ENCODE measurements around the gene DUS3L.

DUS3L gene

DNA sequence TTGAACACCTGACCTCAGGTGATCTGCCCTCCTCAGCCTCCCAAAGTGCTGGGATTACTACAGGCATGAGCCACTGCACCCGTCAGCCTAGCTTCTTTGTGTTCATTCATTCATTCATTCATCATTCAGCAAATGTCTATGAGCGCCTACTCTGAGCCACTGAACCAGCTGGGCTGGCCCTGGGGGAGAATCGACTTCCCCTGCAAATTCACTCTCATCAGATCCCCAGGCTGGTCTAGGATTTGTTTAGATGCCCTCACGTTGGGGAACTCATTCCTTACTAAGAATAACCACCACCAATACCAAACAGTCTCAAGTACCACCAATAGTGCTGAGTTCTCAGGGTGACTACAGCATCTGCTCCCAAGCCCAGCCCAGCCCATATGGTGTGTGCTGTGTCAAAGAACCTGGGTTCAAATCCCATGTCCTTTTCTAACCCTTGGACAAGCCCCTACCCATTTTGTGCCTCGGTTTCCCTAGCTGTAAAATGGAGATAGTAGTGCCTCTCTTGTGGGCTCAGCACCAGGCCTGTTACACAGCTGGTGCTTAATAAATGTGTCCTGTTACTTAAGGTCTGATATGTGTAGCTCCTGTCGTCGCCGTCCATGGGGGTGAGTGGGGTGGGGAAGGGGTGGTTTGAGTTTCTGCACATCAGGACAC lies 30.7 kb upstream of the DUS3L start:
- no peak for DNase-seq

DNA sequence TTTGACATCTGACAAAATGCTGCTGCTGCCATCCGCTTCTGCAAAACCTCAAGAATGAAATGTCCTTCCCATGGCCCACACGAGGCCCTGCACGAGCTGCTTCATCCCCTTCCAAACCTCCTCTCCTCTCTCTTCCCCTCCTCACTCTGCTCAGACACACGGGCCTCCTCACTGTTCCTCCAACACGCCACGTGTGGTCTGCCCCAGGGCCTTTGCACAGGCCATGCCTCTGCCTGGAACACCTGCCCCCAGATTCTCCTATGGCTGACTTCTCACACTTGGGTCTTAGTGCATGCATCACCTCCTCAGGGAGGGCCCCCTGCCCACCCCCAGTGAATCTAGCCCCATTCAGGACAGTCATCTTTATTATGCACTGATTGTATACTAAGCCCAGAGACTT lies 29.8 kb upstream of the DUS3L start:
- no peak for DNase-seq

DNA sequence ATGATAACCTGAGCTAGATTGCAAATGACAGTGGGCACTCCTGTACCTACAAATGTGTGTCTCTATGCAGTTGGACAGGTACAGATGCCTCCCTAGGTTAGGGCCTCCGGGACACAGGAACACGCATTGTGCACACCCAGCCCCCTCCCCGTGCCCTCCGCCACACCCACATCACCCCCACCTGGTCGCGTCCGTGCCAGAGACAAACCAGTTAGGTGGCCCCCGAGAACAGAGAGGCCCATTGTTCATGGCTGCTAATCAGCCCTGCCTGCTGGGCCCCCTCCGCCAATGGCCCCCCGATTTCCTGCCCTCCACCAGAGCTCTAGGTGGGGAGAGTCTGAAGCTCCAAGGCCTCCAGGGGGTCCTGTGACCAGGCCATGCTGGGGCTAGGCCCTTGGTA lies 27.6 kb upstream of the DUS3L start:
- DNase-seq, result no peak

DNA sequence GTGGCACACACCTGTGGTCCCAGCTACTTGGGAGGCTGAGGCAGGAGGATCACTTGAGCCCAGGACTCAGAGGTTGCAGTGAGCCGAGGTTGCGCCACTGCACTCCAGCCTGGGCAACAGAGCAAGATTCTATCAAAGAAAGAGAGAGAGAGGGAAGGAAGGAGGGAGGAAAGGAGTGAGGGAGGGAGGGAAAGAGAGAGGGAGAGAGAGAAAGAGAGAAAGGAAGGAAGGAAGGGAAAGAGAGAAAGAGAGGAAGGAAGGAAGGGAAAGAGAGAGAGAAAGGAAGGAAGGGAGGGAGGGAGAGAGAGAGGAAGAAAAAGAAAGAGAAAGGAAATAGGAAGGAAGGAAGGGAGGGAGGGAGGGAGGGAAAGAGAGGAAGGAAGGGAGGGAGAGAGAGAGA lies 26.3 kb upstream of the DUS3L start:
- no peak for DNase-seq

DNA sequence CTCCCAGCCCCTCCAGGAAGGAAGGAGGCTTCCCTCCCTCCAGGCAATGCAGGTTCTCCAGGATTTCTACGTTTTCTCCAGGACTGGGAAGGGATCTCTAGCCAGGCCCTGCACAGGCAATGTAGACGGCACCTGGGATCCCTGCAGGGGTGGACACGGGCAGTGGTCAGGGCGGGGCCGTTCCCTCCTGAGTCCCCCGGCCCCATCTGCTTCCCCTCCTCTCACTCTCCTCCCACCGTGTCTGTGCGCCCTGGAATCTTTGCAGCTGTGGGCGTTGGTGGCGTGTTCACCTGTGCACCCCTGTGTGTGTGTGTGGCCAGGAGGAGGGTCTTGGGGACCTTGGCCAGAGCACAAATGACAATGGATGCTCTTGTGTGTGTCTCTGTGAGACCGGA lies 23.9 kb upstream of the DUS3L start:
- DNase-seq, result no peak

DNA sequence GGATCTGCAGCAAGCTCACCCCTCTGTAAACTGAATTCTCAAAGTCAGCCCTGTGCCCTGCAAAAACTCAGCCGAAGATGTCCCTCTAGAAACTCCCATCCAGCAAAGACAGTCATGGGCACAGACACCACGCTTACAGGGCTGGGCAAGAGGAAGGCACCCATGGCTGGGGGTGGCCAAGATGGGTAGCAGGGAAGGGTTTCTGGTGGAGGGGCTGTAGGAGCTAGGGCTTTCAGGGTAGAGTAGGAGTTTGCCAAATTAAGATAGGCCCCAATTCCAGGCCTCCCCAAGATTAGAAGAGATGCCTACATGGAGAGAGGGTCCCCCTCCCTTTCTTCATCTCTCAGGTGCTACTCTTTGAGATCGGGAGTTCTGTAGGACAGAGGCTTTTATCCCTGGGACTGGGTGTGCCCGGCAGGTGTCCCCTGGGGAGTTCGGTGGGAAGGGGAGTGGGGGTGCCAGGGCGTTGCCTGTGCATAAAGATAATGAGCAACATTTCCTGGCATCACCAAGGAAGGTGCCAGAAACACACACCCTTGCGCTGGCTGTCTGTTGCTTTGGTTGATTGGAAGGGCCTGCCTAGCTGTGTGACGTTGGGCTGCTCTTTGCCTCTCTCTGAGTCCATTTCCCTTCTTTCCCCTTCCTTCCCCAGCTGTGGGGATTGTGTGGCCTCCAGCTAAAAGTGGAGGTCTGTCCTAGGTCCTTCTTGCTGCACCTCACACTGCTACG lies 23.3 kb upstream of the DUS3L start:
- no peak for DNase-seq

DNA sequence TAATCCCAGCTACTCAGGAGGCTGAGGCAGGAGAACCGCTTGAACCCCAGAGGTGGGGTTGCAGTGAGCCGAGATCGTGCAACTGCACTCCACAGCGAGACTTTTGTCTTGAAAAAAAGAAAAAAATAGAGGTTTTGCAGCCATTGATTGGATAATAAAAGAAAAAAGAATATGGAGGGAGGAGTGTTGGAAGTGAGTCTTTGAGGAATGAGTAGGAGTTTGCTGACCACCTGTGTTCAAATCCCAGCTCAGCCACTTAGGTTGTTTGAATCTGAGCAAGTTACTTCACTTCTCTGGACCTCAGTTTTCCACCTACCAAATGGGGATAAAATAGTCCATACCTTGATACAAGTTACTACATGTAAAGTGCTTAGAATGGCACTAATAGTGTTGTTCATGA lies 20.2 kb upstream of the DUS3L start:
- no peak for DNase-seq

DNA sequence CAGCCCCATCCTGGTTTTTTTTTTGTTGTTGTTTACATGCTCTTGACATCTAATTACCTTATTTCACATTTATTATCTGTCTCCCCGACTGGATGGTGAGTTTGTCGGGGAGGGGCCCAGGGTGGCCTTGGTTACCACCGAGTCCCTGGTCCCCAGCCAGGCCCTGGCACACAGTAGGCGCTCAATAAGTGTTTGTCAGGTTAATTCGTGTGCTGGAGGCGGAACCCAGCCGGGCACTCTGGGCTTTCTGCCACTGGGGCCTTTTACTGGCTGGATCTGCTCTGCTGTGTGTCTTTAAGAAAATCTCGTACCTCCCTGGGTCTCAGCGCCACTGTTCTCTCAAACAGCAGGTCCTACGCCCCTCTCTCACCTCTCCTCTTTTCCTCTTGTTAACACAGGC lies 18.5 kb upstream of the DUS3L start:
- DNase-seq, result no peak

DNA sequence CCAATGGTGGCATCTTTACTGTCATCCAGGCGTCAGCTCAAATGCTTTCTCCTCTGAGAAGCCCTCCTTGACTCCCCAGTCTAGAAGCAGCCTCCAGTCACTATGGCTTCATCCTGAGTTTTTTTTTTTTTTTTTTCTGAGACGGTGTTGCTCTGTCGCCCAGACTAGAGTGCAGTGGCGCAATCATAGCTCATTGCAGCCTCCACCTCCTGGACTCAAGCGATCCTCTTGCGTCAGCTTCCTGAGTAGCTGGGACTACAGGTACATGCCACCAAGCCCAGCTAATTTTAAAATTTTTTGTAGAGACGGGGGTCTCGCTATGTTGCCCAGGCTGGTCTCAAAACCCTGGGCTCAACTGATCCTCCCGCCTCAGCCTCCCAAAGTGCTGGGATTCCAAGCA lies 18.1 kb upstream of the DUS3L start:
- DNase-seq, result no peak

DNA sequence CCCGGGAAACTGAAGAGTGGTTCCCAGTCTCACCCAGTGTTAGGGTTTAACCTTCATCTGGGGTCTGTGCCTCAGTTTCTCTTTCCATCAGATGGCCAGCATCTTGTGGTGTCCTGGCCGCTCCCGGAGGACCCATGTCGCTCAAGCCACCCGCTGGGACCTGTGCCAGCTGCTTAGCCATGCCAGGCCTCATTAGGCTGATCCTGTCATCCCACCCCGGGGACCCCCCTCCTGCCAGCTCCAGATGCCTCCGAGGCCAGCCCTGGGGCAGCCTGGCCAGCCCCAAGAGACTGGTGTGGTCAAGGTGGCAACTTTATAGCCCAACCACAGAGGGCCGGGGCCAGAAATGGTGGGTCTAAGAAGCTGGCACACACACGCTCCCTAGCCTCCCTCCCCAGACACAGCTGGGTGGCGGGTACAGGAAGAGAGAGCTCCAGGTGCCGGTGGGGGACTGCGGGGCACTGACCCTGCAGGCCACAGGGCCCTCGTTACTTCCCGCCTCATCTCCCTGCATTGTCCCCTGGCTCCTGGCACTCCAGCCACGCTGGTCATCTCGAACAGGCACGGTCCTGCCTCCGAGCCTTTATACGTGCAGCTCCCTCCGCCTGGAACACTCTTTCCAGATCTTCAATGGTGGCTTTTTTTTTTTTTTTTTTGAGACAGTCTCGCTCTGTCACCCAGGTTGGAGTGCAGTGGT lies 17.3 kb upstream of the DUS3L start:
- DNase-seq, result no peak

DNA sequence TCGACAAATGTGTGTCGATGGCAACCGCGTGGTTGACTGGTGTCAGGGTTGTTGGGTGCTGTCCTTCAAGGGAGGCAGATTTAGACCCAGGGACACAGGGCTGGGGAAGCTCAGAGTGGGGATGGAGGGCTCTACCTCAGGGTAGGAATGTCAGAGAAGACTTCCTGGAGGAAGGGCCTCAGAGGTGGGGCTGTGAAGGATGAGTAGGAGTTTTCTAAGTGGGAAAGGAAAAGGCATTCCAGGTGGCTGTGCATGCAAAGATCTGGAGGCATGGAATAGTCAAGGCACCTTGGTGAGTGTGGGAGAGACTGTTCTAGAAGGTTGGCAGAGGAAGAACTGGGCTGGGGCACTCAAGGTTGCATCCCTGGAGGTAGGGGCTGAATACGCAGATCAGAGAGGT lies 15.9 kb upstream of the DUS3L start:
- DNase-seq, result no peak

DNA sequence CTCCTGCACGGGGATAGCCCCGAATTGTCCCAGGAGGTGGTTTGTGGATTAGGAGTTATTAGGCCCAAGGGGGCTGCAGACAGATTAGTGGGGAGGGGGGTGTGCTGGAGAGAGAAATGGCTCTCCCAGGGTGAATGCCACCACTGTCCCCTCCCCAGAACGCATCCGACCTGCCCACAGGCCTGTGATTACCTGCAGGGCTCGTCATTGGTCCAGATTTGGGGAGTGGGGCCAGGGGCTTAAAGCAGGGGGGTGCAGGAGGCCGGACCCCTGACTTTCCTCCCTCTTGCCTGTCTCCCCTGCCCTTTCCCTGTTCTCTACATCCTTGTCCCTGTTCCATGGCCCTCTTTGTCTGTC lies 15.1 kb upstream of the DUS3L start:
- DNase-seq, result no peak

DNA sequence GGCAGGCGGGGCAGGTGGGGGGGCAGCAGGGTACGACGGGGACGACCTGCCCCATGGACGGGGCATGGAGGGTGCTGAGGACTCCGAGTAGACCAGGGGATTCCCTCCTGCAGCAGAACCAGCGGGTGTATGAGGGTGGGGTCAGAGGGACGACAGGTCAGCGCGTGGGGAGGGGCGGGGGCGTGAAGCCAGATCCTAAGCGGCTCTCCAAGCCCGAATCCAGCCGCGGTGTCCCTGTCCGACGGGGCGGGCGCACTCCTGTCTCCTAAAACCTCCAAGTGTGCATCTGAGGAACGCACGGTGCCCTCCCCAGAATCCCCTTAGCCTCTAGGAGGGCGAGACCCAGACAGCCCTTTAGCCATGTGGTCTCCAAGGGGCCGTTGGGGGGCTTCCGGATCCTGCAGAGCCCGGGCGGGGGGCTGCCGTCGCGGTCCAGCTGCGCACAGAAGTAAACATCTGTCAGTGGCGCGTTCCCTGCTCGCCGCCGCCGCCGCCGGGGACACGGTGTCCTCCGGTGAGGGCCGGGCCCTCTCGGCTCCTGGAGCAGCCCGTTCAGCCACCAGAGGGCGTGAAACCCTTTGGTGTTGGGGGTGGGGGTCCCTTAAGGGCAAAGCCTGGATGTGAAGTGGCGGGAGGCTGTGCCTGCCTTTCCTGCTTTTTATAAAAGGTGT lies 14.6 kb upstream of the DUS3L start:
- DNase-seq, result peak; percentile 41

DNA sequence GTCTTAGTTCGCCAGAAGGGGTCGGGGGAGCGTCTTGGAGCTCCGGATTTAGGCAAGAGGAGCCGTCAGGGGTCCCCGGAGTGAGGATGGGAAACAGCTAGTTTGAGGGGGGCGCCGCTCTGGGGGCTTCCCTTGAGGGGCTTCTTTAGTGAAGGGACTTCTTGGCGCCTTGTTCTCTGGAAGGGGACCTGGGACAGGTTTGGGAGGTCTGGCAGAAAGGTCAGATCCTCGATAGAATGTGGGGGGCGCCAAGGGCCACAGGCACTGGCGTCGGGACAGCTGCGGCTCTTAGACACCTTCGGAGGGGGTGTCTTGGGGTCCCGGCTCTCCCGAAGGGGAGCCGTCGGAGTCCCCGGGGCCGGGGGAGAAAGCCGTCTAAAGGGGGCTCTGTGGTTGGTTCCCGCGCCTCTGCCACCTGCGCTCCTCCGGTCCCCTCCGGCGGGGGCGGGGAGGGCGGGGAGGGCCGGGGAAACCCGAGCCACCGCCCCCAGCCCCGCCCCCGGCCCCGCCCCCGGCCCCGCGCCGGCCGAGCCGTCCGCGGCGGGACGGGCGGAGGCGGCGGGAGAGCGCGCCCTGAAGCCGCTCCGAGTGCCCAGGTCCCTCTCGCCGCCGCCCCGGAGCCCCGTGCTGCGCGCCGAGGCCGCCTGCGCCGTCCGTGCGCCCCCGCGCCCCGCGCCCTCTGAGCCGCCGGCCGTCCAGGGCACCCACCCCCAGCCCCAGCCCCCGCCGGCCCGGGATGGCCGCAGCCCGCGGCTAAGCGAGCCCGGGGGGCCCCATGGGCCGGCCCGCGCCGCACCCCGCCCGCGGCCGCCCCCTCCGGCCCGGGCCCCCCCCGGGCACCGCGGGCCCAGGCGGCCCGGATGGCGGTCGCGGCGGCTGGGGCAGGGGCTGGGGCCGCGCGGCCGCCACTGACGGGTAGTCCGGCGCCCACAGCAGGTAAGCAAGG lies 13.8 kb upstream of the DUS3L start, which contains the start of gene NRTN:
TSS of gene NRTN (plus strand) at position 552 of the 946 bp plus-strand sequence. CDS start 19,099 bp downstream, outside the sequence.
- no peak for DNase-seq

DNA sequence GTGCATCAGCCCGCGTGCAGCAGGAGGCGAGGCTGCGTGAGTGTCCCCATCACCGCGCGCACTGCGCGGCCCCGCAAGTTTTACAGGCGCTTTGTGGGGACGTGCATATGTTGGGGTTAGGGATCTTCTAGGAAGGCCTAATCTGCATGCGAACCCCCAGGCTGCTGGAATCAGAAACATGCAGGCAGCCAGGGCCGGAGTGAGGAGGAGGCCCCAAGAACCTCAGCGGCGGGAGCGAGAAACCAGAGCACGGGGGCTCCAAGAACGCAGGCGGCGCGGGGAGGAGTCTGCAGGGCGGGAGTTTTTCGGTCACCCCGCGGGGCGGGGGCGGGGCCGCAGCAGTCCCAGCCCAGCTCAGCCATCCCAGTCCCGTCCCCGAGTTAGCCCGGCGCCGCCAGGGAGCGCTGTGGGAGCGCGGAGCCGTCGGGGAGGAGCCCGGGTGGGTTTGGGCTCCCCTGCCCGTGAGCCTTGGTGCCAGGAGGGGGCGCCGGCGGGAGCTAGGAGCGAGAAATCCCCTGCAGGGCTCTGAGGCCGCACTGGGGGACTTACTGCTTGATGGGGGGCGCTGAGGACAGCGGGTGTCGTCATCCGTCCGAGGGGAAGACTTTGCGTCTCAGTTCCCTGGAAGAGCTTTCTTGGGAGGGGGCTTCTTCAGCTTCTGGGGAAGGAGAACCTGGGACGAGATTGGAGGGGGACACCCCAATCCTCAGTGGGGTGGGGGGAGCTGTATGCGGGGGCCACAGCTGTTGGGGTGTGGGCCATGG lies 13.0 kb upstream of the DUS3L start:
- peak; percentile 90 for DNase-seq

DNA sequence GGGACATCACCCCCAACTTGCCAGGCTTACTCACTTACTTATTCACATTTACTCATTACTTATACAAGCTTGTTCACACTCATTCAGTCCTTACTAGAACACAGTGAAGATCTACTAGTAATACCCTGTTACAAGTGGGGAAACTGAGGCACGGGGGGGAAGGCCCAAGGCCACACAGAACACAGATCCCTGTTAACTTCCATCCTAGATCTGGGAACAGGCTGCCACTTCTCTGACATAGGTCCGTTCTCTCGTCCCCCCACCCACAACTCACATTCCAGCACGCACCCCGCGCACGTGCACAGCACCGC lies 12.4 kb upstream of the DUS3L start:
- no peak for DNase-seq

DNA sequence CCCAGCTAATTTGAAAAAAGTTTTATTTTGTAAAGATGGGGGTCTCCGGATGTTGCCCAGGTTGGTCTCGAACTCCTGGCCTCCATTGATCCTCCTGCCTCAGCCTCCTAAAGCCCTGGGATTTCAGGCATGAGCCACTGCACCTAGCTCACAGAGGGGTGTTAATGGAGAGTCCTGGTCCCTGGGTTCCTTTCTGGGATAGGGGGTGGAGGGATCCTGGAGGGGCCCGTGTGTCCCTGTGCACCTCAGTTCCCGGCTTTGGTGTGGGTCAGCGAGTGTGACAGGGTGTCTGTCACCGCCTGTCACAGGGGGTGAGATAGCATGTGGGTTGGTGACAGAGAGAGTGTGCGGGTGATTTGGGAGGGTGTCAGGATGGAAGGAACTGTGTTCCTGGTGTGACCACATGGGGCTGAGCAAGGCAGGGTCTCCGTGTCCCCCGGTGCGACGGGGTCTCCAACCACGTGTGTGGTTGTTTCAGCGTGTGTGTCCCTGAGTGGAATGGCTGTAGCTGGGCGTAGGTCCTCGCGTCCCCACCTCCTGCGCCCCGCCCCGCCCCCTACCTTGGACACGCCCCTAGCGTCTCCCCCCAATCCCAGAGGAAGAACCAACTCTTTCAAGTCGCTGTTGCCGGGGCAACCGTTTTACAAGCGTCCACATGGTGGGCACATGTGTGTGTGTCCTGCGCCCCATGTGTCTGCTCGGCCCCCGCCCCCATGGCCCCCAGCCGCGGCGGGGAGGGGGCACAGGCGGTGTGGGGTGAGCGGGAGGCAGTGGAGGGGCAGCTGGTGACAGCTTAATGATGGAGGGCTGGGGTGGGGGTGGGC lies 11.0 kb upstream of the DUS3L start:
- no peak for DNase-seq

DNA sequence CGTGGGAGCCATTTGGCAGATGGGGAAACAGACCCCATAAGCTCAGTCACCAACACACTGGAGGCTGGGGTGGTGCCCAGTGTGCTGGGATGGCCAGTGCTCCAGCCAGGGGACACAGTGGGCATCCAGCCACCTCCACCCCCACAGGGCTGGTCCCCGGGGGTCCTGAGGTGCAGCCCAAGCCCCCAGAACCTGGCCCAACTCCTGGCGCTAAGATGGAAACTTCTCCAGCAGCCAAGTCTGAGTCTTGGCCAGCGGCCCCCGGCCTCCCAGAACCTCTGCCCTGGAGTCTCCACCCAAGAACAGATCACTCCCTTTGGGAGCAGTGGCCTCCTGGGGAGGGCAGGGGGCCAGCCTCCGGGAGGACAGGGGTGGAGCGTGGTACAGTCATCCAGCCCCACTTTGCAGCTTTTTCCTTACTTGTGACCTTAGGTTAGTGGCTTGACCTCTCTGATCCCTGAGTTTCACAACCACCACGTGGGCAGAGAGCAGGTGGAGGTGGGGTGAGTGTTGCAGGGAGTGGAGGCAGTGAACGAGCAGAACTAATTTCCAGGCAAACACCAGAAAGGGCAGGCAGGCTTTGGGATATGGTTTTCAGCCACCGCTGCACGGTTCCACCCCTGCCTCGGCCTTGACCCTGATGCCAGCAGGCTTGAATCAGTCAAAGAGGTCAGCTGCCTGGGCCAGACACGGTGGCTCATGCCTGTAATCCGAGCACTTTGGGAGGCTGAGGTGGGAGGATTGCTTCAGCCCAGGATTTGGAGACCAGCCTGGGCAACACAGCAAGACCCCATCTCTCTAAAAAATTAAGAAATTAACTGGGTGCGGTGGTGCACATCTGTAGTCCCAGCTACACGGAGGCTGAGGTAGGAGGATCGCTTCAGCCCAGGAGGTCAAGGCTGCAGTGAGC lies 9.7 kb upstream of the DUS3L start:
- no peak for DNase-seq
